GM19468 (cell line): Measurements from ENCODE around the gene ZFP30.
"Not testable (repeated sequence)": the region's sequence is repeated elsewhere in the genome, so short reads cannot be mapped to it uniquely, and the experiment has no call there.

Experiments
- ATAC-seq: cut with Tn5 transposase; IDR thresholded peaks from one replicate; pipeline ENCODE4 v1.9.1; 2021; ENCODE audit warnings: mild to moderate bottlenecking, moderate library complexity, moderate number of reproducible peaks; ENCODE audit not compliant: unreplicated experiment; ENCODE audit errors: extremely low read depth

The ZFP30 gene

DNA sequence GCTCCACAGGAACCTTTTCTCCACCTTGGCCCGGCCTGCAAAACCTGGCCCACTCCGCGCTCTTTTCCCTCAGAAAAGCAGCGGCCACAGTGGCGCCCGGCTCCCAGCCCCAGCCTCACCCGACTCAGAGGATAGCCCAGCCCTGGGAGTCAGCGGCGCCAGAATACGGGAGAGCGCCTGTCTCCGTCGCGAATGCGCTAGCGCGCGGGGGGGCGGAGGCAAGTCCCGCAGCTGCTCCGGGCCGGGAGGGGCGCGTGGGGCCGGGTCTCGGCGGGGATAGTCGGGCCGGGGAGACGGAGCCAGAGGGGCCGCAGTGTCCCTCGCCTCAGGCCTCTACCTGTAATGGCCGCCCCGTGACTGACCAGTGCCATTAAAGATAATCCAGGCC, at the start of gene ZFP30:
TSS of gene ZFP30 (minus strand) at position 165 of the 388 bp plus-strand sequence. CDS start 7,643 bp downstream, outside the sequence.
- peak; percentile 45 for ATAC-seq

DNA sequence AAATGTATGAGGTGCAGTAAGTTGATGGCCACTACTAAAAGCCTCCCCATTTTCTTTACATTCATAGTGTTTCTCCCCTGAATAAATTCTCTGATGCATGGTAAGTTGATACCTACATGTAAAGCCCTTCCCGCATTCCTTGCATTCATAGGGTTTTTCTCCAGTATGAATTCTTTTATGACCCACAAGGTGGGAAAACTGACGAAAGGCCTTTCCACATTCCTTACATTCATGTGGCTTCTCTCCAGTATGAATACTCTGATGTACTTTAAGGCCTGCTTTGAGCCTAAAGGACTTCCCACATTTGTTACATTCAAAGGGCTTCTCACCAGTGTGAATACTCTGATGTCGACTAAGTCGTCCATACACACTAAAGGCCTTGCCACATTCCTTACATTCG, 43.8 kb upstream of the ZFP30 start:
- no peak for ATAC-seq

DNA sequence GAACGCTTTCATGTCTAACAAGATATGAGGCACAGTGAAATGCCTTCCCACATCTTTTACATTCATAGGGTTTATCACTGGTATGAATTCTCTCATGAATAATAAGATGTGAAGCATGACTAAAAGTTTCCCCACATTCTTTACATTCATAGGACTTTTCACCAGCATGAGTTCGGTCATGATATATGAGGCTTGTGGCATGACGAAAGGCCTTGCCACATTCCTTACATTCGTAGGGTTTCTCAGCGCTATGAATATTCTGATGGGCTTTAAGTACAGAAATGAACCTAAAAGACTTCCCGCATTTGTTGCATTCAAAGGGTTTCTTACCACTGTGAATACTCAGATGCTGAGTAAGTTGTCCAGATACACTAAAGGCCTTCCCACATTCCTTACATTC, 43.0 kb upstream of the ZFP30 start:
- ATAC-seq, result no peak

DNA sequence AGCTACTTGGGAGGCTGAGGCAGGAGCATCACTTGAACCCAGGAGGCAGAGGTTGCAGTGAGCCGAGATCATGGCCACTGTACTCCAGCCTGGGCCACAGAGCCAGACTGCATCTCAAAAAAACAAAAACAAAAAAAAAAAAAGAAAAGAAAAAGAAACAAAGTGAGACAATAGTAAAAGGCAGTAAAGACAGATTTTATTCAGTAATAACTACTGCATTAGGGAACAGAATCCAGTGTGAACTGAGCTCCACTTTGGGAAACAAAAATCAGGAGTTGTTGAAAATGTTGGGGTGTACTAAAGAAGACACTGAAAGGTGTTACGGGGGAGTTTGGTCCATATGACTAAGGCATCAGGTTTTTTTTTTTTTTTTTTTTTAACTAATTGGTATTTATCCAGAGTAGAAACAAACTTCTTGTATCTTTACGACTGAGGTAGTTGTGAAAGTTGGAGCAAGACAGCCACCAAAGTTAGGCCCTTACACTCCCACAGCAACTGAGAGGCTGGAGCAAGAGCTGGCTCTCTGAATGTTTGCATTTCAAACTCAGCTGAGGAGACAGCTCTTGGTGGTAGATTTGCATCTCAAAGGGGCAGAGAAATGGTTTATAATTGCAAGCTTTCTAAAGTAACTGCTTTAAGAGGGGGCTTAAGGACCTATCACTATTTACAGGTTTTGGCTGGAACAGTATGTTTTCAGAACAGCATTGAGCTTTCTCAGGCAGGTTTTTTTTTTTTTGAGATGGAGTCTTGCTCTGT, 40.1 kb upstream of the ZFP30 start:
- ATAC-seq, result no peak

DNA sequence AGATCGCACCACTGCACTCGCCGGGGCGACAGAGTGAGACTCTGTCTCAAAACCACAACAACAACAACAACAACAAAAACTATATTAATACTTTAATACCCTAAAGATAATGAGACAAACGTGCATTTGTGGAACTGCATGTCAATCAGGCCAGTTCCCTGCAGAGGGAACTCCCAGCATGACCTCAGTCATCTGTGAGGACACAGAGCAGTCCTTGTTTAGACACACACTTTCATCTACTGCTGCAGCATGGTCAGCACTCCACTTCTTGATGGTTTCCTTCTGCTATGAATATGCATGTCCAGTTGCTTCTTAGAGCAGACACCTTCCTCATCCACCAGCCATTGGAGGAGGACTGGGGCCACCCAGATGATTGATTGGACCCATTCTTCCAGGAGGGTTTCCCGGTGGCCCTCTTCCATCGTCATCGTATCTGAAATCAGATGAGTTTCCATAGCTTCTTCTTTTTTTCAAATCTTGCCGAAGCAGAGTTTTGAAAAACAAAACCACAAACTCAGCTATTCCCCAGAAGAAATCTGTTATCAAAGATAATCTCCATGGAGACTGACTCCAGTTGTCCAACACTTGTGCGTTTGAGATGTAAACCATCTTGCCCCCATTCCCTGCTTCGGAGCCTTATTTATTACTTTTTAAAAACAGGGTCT, 37.8 kb upstream of the ZFP30 start:
- no peak for ATAC-seq

DNA sequence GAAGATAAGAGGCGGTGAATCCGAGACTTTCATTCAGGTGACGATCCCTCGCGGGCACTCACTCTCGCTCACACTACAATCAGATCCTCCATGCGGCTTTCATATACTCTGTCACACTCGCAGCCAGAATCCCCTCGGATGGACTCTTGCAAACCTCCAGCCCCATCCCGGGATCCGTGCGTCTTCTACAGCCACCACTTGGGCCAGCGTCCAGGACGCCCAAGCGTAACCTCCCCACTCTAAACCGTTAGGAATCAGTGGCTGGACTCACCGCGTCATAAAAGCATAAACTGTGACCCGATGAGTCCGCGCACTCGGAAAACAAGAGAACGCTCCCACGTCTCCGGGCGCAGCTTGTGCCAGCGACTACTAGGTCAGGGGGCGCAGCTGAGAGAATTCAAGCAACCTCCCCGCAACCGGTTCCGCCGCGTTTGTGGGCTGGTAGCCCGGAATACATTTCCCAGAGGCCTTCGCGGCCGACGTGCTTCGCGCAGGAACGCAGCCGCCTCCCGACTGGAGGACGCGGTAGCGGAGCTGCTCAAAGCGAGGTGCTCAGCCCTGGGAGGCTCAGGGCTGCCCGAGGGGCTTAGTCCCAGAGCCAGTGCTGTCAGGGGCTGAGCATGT, 36.7 kb upstream of the ZFP30 start:
- no peak for ATAC-seq

DNA sequence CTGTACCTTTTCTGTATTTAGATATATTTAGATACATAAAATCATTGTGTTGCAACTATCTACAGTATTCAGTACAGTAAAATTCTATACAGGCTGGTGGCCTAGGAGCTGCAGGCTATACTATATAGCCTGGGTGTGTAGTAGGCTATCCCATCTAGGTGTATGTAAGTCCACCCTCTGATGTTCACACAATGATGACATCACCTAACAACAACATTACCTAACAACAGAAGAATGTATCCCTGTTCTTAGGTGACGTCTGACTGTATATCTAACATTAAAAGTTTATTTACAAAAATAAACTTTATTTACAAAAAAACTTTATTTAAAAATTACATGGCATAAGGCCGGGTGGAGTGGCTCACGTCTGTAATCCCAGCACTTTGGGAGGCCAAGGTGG, 28.3 kb upstream of the ZFP30 start:
- ATAC-seq, result no peak

DNA sequence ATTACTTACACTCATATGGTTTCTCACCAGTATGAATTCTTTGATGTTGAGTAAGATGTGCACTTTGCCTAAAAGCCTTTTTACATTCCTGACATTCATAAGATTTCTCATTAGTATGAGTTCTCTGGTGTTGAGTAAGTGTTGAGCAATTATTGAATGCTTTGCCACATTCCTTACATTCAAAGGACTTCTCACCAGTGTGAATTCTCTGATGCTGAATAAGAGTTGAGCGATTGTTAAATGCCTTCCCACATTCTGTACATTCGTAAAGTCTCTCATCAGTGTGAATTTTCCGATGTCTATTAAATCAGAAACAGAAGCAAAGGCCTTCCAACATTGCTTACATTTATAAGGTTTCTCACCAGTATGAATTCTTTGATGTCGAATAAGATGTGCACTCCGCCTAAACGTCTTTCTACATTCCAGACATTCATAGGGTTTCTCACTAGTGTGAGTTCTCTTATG, 14.2 kb upstream of the ZFP30 start:
- ATAC-seq, result no peak

DNA sequence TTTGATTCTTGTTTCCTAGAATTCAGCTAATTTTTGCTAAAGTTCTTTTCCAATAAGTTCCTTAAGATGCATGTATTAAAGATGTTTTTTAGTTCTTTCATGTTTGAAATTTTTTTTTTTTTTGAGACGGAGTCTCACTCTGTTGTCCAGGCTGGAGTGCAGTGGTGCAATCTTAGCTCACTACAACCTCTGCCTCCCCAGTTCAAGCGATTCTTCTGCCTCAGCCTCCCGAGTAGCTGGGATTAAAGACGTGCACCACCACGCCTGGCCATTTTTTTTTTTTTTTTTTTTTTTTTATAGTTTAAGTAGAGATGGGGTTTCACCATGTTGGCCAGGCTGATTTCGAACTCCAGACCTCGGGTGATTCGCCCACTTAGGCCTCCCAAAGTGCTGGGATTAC, 1.9 kb upstream of the ZFP30 start:
- not testable (repeated sequence) for ATAC-seq

DNA sequence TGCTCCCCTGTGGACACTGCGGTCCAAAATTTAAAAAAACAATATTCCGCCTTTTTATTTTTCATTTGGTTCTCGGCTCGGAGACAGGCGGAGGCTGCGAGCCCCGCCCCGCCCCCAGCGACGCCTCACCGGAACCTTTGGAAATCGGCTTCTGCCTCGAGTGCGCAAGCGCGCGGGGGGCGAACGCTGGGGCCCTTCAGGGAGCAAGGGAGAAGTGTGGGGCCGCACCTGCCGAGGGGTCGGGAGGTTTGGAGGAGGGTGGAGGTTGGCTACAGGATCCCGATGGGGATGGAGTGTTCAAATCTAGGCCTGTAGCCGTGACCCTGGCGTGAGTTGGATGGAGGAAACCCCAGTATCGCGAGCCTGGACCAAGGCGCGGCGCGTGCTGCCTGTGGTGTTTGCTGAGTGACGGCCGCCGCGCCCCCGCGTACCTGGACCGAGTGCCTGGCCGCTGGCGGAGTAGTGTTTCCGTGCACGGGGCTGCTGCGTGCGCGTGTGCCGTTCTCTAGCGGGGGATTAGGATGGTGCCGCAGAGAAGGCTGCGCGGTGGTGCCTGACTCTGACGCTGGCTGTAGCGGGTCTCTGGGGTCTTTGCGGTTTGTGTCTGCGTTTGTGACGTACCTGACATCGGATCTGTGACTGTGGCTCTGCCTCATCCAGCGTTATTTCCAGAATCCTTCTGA, 565 bp upstream of the ZFP30 start:
- peak; percentile 17 for ATAC-seq

DNA sequence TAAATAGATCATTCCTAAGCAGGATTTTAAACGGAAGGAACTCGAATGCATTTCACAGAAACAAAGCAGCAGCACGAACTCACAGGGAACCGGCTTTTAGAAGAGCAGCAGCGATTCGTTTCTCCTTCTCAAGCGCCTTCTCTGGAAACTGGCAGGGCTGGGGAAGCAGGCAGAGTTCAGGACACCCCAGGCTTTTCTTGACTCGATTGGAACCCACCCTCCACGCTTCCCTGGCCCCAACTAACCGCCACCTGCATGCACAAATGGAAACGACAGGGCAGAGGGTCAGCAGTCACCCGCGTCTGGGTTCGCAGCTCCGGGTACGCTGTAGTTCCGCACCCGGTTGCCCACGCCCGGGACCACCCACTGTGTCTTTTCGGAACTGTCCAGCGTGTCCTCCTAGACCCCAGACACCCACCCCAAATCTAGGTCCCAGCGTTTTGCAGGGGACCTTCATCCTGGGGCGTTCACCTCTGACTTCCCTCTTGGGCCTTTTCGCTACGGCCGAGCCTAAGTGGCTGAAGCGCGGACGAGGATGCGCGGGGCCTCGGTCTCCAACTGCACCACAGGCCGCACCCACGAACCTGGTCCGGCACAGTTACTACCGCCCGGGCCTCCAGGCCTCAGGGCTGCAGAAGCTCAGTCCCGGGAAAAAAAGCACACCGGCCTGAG, 500 bp downstream of the ZFP30 start:
- ATAC-seq, result no peak

DNA sequence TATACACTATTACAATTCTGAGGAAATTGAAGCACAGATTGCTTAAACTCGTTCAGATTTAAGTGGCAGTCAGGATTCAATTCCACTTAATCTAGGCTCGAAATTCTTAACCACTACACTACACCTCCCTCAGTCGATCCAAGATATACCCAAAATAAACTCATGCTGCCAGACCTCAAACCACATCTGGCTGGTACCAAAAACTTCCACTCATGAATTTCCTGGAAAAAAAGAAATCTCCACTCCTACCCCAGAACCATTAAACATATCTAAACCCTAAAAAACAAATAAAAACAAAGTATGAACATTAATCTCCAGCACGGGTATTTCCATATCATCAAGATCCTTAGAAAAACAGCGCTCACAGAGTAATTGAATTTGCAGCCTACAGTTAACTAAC, 1.1 kb downstream of the ZFP30 start:
- ATAC-seq, result no peak

DNA sequence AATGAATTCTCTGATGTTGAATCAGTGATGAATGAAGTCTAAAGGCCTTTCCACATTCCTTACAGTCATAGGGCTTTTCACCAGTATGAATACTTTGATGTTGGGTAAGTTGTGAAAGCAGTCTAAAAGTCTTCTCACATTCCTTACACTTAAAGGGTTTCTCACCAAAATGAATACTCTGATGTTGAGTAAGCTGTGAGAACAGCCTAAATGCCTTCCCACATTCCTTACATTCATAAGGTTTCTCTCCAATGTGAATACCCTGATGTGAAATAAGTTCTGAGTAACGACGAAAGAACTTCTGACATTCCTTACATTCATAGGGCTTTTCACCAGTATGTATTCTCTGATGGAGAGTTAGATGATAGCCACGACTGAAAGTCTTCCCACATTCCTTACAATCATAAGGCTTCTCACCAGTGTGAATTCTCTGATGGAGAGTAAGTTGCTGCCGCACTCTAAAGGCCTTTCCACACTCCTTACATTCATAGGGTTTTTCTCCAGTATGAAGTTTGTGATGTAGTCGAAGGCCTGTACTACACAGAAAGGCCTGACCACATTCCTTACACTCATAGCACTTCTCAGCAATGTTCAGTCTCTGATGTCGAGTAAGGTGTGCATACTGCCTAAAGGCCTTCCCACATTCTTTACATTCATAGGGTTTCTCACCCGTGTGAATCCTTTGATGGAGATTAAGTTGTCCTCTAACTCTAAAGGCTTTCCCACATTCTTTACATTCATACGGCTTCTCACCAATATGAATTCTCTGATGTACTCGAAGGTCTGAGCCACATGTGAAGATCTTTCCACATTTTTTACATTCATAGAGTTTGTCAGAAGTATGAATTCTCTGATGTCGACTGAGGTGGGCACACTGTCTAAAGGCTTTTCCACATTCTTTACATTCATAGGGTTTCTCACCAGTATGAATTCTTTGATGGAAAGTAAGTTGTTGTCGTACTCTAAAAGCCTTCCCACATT, 19.9 kb downstream of the ZFP30 start:
- no peak for ATAC-seq

DNA sequence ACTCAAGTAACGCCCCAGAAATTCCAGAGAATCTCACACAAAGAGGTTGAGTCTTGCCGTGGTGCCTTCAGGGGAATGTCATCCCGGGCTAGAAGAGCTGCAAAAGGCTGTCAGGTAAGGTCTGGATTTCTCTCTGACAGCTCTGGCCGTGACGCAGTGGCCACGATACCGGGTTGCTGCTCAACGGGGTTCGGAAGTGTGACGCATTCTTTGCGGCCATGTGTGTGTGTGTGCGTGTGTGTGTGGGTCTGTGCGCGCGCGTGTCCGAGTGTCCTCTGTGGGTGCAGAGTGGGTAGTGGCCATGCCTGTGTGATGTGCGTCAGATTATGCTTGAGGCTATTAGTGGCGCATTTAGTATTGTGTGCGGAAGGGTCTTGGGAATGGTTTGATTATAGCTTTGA, 60.3 kb downstream of the ZFP30 start:
- no peak for ATAC-seq

DNA sequence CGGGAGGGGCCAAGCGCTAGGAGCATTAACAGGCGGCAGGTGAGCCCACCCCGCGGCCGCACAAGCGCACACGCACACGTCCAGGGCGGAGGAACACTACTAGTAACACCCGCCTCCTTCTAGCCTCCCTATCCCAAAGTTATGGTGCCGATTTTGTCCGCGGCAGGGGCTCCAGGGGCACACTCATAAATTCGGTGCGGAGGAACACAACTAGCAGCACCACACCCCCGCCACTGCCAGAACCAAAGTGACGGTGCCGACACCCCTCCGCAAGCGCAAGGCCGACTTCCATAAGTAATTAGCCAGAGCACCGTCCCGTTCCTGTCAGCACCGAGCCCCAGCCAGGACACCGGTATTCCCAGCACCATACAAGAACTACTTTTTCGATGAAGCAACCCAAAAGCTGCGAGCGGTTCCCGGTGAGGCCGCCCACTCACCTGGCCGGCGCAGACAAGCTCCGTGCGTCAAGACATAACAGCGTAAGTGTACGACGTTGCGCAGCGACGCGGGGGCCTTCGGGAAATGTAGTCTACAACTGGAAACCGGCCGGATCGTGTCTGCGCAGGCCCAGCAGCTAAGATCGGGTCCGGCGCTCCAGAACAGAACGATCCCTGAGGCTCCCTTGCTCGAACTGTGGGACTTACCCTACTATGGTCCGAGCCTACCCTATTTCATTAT, 60.8 kb downstream of the ZFP30 start, which contains the start of the genes ZNF540 and ZNF571:
TSS of gene ZNF540 (plus strand) at position 573 of the 678 bp plus-strand sequence. CDS start 3,572 bp downstream, outside the sequence.
TSS of gene ZNF571 (minus strand) at position 489 of the 678 bp plus-strand sequence. CDS start 8,116 bp downstream, outside the sequence.
- peak; percentile 96 for ATAC-seq

DNA sequence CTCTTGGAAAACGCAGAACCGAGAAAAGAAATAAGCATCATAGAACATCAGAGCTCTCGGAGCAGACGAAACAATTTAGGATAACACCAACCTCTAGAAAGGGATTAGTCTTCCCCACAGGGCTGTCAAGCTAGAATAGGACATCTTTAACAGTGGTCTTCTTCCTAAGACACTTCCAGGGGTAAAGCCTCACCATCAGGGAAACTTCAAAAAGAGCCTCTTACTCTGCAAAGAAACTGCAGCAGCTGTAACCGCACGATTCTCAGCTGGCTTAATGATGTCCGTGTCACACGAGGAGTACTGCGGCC, 61.3 kb downstream of the ZFP30 start:
- ATAC-seq, result no peak

DNA sequence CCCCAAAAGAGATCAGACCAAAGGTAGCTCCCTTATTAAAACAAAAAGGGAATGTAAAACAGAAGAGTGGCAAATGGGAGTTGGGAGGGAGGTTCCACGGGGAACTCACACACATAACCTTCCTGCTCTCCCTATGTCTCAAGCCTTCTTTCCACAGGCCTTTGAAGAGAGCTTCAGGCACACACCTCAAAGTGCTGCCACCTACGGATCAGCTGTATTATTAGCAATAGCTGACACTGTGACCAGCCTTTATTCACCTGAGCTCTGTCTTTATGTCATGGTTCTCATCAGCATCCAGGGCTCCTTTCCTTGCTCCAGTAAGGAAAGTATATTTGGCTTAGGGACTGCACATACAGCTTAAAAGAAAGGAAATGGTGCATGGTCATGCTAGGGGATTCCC, 71.9 kb downstream of the ZFP30 start:
- no peak for ATAC-seq

DNA sequence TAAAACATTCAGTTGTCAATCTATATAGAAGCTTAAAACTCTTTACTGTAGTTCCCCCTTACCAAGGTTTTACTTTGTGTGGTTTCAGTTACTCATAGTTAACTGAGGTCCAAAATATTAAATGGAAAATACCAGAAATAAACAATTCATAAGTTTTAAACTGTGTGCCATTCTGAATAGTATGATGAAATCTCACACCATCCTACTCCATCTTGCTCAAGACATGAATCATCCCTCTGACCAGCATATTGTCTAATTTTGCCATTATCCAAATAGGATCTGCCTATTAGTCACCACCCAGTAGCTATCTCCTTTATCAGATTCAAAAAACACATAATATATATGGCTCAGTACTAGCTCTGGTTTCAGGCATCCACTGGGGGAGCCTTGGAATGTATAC, 83.1 kb downstream of the ZFP30 start:
- no peak for ATAC-seq

DNA sequence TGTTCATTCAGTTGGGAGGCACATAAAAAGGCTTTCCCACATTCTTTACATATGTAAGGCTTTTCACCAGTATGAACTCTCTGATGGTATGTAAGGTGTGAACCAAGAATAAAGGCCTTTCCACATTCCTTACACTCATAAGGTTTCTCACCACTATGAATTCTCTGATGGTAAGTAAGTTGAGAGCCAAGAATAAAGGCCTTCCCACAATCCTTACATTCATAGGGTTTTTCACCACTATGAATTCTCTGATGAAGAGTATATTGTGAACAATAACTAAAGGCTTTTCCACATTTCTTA, 89.9 kb downstream of the ZFP30 start:
- ATAC-seq, result no peak
